Activated B cell treated with CpG ODN at 0.5 μM for 24 hours (primary cell): ENCODE data around the gene LYL1. TPM values are rescaled to one million over a fixed set of nuclear protein-coding genes. Genes with fewer than 3 reads are reported as not detected.

Experiments used
- ATAC-seq: fragments of 200-7000 bp; cut with Tn5 transposase; one replicate; pipeline ENCODE4 v1.10.0; 2021; ENCODE audit warnings: low read depth, mild to moderate bottlenecking, moderate library complexity
- CTCF ChIA-PET: fragments of 350-600 bp; sonication (Branson Sonifier 250); formaldehyde crosslinking; loops from one replicate; lab custom pipeline; 2021; ENCODE audit warnings: antibody characterized with exemption; lab: Charles Lee
- POLR2A ChIA-PET: fragments of 350-600 bp; sonication (Branson Sonifier 250); formaldehyde crosslinking; loops from one replicate; lab custom pipeline; 2021; ENCODE audit warnings: antibody characterized with exemption; lab: Charles Lee
- DNase-seq: peaks from one replicate; pipeline ENCODE4 v3.0.0; 2022
- H3K27ac Mint-ChIP-seq: one replicate; pipeline ENCODE4 v1.8.0; 2020; ENCODE audit warnings: mixed read lengths
- H3K27me3 Mint-ChIP-seq: one replicate; pipeline ENCODE4 v1.8.0; 2021; ENCODE audit warnings: mixed read lengths
- H3K36me3 Mint-ChIP-seq: one replicate; pipeline ENCODE4 v1.8.0; 2021; ENCODE audit warnings: low read depth, mixed read lengths
- H3K4me1 Mint-ChIP-seq: one replicate; pipeline ENCODE4 v1.8.0; 2021; ENCODE audit warnings: mixed read lengths
- H3K4me3 Mint-ChIP-seq: one replicate; pipeline ENCODE4 v1.8.0; 2020; ENCODE audit warnings: mild to moderate bottlenecking, mixed read lengths
- H3K9me3 Mint-ChIP-seq: one replicate; pipeline ENCODE4 v1.8.0; 2020; ENCODE audit warnings: mixed read lengths
- intact Hi-C: fragments of 100-400 bp; cut with micrococcal nuclease; formaldehyde crosslinking; loops from one replicate; pipeline ENCODE4 v1.15.1; 2024
- total RNA-seq: library from RNA; stranded (reverse); gene quantifications from 2 replicates; pipeline ENCODE4 v1.2.3, GENCODE V29; 2022
- TF ChIP-seq, protein P1 (sequence below): fragments of 200-600 bp; IDR thresholded peaks from one replicate; pipeline ENCODE4 v1.8.0; 2022; ENCODE audit warnings: antibody characterized with exemption, mild to moderate bottlenecking

The LYL1 gene
- total RNA-seq, 1 donor from 2014 or later: 74.8 TPM

- TF ChIP-seq, protein P1, sequence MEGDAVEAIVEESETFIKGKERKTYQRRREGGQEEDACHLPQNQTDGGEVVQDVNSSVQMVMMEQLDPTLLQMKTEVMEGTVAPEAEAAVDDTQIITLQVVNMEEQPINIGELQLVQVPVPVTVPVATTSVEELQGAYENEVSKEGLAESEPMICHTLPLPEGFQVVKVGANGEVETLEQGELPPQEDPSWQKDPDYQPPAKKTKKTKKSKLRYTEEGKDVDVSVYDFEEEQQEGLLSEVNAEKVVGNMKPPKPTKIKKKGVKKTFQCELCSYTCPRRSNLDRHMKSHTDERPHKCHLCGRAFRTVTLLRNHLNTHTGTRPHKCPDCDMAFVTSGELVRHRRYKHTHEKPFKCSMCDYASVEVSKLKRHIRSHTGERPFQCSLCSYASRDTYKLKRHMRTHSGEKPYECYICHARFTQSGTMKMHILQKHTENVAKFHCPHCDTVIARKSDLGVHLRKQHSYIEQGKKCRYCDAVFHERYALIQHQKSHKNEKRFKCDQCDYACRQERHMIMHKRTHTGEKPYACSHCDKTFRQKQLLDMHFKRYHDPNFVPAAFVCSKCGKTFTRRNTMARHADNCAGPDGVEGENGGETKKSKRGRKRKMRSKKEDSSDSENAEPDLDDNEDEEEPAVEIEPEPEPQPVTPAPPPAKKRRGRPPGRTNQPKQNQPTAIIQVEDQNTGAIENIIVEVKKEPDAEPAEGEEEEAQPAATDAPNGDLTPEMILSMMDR: no peak
- ATAC-seq (no peak), DNase-seq (no peak)
- ChIA-PET POLR2A (interaction anchor here (0.9 to 1.3 kb wide), 3 partner anchors 10 to 40 kb away, joined by 3 to 8 read pairs (median 3); partner anchors contain the start of gene NACC1), CTCF (interaction anchor here (1.4 kb wide), 1 partner anchor 68 kb away, joined by 4 read pairs; no protein-coding TSS in a partner anchor)
- H3K4me1 Mint-ChIP-seq: peaks cover 21% of the 10 kb centered on the region
- no peaks in the 10 kb centered on the region for H3K27me3 Mint-ChIP-seq
- H3K9me3 Mint-ChIP-seq: no peaks in the 10 kb centered on the region
- intact Hi-C loops: no loop called here
- H3K4me3 Mint-ChIP-seq: no peak overlapping the region
- H3K27ac Mint-ChIP-seq: no peak overlapping the region
- peaks cover 14% of the 10 kb centered on the region for H3K36me3 Mint-ChIP-seq
These were observed 25.3 kb upstream of the LYL1 start for GRCh38 chr19:13127811-13128575.

- no peaks in the 10 kb centered on the region for H3K27me3 Mint-ChIP-seq
- peaks cover 24% of the 10 kb centered on the region for H3K4me1 Mint-ChIP-seq
- H3K4me3 Mint-ChIP-seq: no peak overlapping the region
- H3K36me3 Mint-ChIP-seq: peaks cover 15% of the 10 kb centered on the region
- CTCF ChIA-PET: interaction anchor here (0.6 to 1.4 kb wide), 2 partner anchors 68 kb away, joined by 3 to 4 read pairs; no protein-coding TSS in a partner anchor
- H3K9me3 Mint-ChIP-seq: no peaks in the 10 kb centered on the region
- intact Hi-C loops: no loop called here
- POLR2A ChIA-PET: interaction anchor here (0.6 to 0.9 kb wide), 3 partner anchors 22 to 307 kb away, joined by 3 to 8 read pairs (median 3); no protein-coding TSS in a partner anchor
- H3K27ac Mint-ChIP-seq: no peak overlapping the region
- DNase-seq (no peak), ATAC-seq (no peak)
- TF ChIP-seq, protein P1: no peak
These were observed 24.4 kb upstream of the LYL1 start for GRCh38 chr19:13127051-13127450.

DNA sequence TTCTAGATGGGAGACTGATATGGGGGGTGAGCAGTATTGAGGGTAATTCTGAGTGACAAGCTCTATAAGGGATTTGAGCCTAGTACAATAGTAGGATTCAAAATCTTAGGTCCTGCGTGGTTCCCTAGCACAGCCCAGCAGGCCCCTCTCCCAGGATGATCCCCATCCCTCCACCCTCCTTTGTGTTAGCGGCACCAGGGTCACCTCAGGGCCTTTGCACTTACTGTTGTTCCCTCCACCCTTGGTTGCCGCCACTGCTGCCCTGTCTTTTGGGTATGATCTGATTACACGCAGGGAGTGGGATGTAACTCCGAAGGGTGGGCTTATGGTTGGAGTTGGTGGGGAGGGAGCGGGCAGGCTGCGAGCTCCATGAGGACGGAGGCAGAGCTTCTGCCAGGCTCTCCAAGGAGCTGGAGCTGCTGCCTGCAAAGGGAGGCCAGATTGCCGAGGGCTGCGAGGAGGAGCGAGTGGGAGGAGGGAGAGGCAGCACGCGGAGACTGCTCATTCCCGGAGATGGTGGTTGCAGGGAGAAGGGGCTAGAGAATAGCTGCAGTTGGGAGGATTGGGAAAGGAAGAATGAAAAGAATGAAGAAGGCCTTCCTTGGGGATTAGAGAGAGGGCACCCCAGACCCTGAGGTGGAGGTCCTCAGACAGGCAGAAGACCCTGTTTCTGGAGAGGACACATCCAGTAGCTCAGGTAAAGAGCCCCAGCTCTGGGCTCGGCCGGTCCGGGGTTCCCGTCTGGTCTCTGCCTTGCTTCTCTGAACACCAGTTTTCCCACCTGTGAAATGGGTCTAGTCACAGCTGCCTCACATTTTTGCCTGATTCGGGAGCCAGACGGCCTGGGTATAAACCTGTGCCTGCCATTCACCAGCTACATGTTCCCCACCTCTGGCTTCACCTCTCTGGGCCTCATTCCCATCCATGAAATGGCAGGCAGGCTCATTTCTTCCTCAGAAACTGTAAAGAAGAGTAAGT is 20.6 kb upstream of the LYL1 start:
- CTCF ChIA-PET: no interaction called here
- no peak for ATAC-seq
- H3K27ac Mint-ChIP-seq: no peak overlapping the region
- intact Hi-C loops: no loop called here
- POLR2A ChIA-PET: no interaction called here
- no peak overlapping the region for H3K4me3 Mint-ChIP-seq
- H3K27me3 Mint-ChIP-seq: no peaks in the 10 kb centered on the region
- H3K36me3 Mint-ChIP-seq: peaks cover 14% of the 10 kb centered on the region
- TF ChIP-seq, protein P1: no peak
- H3K4me1 Mint-ChIP-seq: peaks cover 50% of the 10 kb centered on the region
- DNase-seq: no peak
- no peaks in the 10 kb centered on the region for H3K9me3 Mint-ChIP-seq

DNA sequence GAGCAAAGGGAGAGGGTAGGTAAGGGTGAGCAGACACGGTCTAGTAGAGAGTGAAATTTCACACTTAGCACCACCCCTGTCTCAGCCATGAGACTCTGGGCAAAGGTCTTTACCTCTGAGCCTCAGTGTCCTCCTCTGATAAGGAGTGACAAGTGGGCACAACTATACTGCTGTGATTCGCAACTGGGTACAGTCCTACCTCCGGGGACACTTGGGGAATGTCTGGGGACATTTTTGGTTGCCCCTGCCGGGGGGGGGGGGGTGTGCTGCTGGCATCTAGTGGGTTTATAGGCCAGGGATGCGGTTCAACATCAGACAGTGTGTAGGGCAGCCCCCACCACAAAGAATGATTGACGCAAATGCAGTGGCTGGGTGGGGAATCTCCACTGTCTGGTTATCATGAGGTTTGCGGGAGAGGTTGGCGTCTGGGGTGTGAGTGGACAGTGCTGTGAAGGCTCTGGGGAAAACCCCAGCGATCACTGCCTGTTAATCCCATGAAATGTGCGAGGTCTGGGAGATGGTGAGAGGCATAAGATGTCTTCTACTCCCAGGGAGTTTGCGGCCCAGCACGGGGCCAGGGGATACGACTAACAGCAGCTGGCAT is 19.7 kb upstream of the LYL1 start:
- no peak for DNase-seq

More for the DNA sequence above, 19.7 kb upstream of the LYL1 start:
- Mint-ChIP-seq H3K4me3 (no peak overlapping the region), H3K36me3 (peaks cover 14% of the 10 kb centered on the region), H3K27ac (peak overlapping the region; percentile 3), H3K27me3 (no peaks in the 10 kb centered on the region), H3K4me1 (peaks cover 52% of the 10 kb centered on the region), H3K9me3 (no peaks in the 10 kb centered on the region)
- intact Hi-C loops: no loop called here
- ChIA-PET POLR2A (interaction anchor here (0.6 kb wide), 1 partner anchor 71 kb away, joined by 3 read pairs; no protein-coding TSS in a partner anchor), CTCF (no interaction called here)
- TF ChIP-seq, protein P1: no peak
- no peak for ATAC-seq
